Nephron (organoid): Measurements from ENCODE around the gene PTCD1.

Source experiments
- H3K27ac Mint-ChIP-seq, 3 experiments: 2 replicates each; pipeline ENCODE4 v1.8.0; 2020; ENCODE audit warnings: mixed read lengths in 3 of 3, mild to moderate bottlenecking in 2 of 3, moderate library complexity in 1 of 3
- H3K27me3 Mint-ChIP-seq: 2 replicates; pipeline ENCODE4 v1.8.0; 2021; ENCODE audit warnings: low read depth, mild to moderate bottlenecking, moderate library complexity, mixed read lengths
- H3K36me3 Mint-ChIP-seq: 2 replicates; pipeline ENCODE4 v1.8.0; 2020; ENCODE audit warnings: low read depth, mixed read lengths
- H3K4me1 Mint-ChIP-seq: 2 replicates; pipeline ENCODE4 v1.8.0; 2020; ENCODE audit warnings: mixed read lengths
- H3K4me3 Mint-ChIP-seq, 3 experiments: 2 replicates each; pipeline ENCODE4 v1.8.0; 2020; ENCODE audit warnings: mild to moderate bottlenecking in 3 of 3, mixed read lengths in 3 of 3, moderate library complexity in 2 of 3
- H3K9me3 Mint-ChIP-seq: 2 replicates; pipeline ENCODE4 v1.8.0; 2020; ENCODE audit warnings: mixed read lengths
- CTCF ChIP-seq, 3 experiments: fragments of 200-600 bp; sonication (generic); IDR thresholded peaks; one replicate each; pipeline ENCODE4 v1.5.0; 2021; ENCODE audit warnings: antibody characterized with exemption in 3 of 3; ENCODE audit not compliant: unreplicated experiment in 3 of 3

The PTCD1 gene

GRCh38 chr7:99369767-99370391, 68.7 kb downstream of the PTCD1 start:
- Mint-ChIP-seq H3K4me3 (peak overlapping the region in 1 of 3 experiments; percentile 31), H3K27ac (peak overlapping the region; percentile 64 to 77 (median 71)), H3K4me1 (peaks cover 15% of the 10 kb centered on the region), H3K36me3 (peaks cover 20% of the 10 kb centered on the region), H3K9me3 (no peaks in the 10 kb centered on the region), H3K27me3 (peaks cover 5% of the 10 kb centered on the region)
- no peak for TF ChIP-seq CTCF (IDR thresholded peaks at IDR 0.05; ENCODE audit: unreplicated experiment in 3 of 3)

GRCh38 chr7:99368750-99369389, 69.7 kb downstream of the PTCD1 start:
- no peak overlapping the region for H3K4me3 Mint-ChIP-seq
- no peaks in the 10 kb centered on the region for H3K9me3 Mint-ChIP-seq
- no peak overlapping the region for H3K27ac Mint-ChIP-seq
- TF ChIP-seq CTCF (IDR thresholded peaks at IDR 0.05; ENCODE audit: unreplicated experiment in 3 of 3): no peak
- H3K36me3 Mint-ChIP-seq: peaks cover 27% of the 10 kb centered on the region
- peaks cover 15% of the 10 kb centered on the region for H3K4me1 Mint-ChIP-seq
- H3K27me3 Mint-ChIP-seq: peaks cover 5% of the 10 kb centered on the region
